ENCODE results near the gene ATP5PD.

The ATP5PD gene

GRCh38 chr17:75046407-75047289 is at the start of gene ATP5PD, which contains the start of gene KCTD2:
Gene ATP5PD (minus strand): TSS chr17:75046969. CDS start chr17:75042650, 4,319 bp downstream.
Gene KCTD2 (plus strand): TSS chr17:75047225. CDS start chr17:75047251, 26 bp downstream.
- peak; percentile 95 for DNase-seq

- peak; percentile 59 for DNase-seq
Measured at GRCh38 chr17:75096082-75096625, 49.4 kb upstream of the ATP5PD start.

GRCh38 chr17:75094871-75095399 is 48.2 kb upstream of the ATP5PD start:
- DNase-seq, result no peak

GRCh38 chr17:75093548-75094158 is 46.9 kb upstream of the ATP5PD start:
- DNase-seq, result no peak

GRCh38 chr17:75091855-75092327 is 45.1 kb upstream of the ATP5PD start:
- DNase-seq, result no peak

GRCh38 chr17:75090871-75091854 is 44.4 kb upstream of the ATP5PD start:
- no peak for DNase-seq

- no peak for DNase-seq
Measured at GRCh38 chr17:75088465-75089417, 42.0 kb upstream of the ATP5PD start.

- peak; percentile 69 for DNase-seq
Measured at GRCh38 chr17:75087558-75088453, 41.0 kb upstream of the ATP5PD start, which contains the start of gene SLC16A5. Gene SLC16A5 (plus strand): TSS chr17:75087954. CDS start chr17:75093637, 5,683 bp downstream.

GRCh38 chr17:75087182-75087557 is 40.4 kb upstream of the ATP5PD start:
- no peak for DNase-seq

- no peak for DNase-seq
Measured at GRCh38 chr17:75086496-75087181, 39.9 kb upstream of the ATP5PD start.

GRCh38 chr17:75084039-75084660 is 37.4 kb upstream of the ATP5PD start:
- no peak for DNase-seq

GRCh38 chr17:75082683-75083082 is 35.9 kb upstream of the ATP5PD start:
- no peak for DNase-seq

GRCh38 chr17:75081611-75082540 is 35.1 kb upstream of the ATP5PD start:
- no peak for DNase-seq

GRCh38 chr17:75079023-75079373 is 32.2 kb upstream of the ATP5PD start:
- DNase-seq, result no peak

GRCh38 chr17:75078284-75079022 is 31.7 kb upstream of the ATP5PD start:
- DNase-seq, result no peak

- DNase-seq, result peak; percentile 53
Measured at GRCh38 chr17:75077496-75078283, 30.9 kb upstream of the ATP5PD start.

All from CD4-positive, alpha-beta T cell treated with Interferon gamma for 1 hour (primary cell).